Stimulated activated CD8-positive, alpha-beta memory T cell treated with anti-CD3 and anti-CD28 coated beads, Interleukin-4, amount 100 ng/mL, for 24 hours (primary cell): ENCODE measurements around the gene CWF19L1.

Experiments used
- DNase-seq: peaks from one replicate; pipeline ENCODE4 v3.0.0-alpha.2; 2020; ENCODE audit warnings: low read depth

CWF19L1 gene

DNA sequence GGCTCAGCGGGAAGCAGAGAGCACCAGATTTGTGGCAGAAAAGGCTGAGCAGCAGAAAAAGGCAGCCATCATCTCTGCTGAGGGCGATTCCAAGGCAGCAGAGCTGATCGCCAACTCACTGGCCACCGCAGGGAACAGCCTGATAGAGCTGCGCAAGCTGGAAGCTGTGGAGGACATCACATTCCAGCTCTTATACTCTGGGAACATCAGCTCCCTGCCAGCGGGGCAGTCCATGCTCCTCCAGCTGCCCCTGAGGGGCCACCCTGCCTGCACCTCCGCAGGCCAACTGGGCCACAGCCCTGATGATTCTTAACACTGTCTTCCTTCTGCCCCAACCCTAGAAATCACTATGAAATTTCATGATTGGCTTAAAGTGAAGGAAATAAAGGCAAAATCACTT is 18.6 kb downstream of the CWF19L1 start:
- no peak for DNase-seq

DNA sequence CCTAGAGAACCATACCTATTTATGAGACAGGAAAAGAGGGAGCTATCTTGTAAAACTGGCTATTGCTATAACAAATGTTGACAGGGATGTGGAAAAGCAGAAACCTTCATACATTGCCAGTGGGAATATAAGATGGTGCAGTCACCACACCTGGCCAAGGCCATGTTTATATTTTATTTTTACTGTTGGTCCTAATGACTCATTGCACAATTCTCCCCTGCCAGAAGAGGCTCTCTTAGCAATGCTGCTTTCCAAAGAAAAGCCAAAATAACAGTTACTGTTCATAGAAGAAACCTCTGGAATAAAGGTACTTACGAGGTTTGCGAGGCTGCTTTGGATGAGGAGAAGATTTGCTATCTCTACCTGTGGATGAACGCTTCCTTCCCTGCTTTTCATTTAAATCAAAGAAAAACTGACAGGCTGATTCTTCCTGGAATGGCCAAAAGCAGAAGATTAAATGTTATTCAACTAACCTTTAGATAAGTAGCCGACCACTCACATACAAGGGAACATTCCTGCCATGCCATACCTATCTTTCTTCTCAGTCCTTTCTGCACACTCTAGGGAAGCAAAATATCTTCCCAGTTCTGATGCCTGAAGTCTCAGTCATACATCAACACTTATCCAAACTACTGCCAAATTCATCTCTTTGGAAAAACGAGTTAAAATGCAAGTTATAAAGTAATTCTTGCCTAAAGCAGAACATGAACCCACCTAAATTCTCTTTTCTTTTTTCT is 21.8 kb downstream of the CWF19L1 start:
- no peak for DNase-seq

DNA sequence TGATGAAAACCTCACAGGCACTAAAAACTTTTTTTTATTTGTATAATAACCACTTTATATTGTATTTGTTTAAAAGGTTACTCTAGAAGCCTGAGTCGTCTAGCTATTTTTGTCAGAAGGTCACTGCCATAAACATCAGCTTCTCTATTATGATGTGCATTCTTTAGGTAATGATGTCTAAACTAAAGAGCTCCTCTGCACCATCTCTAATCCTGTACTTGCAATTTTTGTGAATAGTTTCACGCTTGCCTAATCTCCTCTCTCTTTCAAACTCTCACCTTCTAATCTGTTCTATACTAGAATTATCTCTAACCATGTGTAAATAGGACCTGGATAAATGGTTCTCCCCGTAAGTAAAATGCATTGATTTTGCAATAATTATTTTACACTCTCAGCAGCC is 27.6 kb downstream of the CWF19L1 start:
- DNase-seq, result no peak

DNA sequence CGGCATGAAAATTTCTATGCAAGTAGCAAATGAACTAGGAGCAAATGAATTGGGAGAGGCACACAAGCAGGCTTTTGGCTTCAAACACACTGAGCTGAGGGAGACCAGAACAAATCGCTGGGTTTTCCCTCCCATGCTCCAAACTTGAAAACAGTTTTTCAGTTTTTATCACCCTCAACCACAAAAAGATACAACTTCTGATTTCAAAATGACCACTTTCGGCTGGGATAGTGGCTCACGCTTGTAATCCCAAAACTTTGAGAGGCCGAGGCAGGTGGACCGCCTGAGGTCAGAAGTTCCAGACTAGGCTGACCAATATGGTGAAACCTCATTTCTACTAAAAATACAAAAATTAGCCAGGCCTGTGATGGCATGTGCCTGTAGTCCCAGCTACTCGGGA is 29.0 kb downstream of the CWF19L1 start:
- no peak for DNase-seq

DNA sequence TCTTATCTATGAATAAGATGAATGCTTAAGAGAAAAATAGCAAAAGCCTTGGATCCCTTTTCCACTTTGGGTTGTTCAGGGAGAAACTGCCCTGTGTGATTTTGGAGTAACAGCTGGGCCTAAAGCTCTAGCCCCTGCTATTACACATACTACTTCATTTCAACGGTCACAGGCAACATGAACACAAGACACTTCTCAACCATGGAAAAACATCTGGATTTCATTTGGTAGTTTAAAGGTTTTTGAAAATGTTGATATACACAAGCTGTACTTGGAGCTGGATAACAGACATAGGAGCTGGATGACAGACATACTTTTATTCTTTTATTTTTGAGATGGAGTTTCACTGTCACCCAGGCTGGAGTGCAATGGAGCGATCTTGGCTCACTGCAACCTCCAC is 35.3 kb downstream of the CWF19L1 start:
- DNase-seq, result no peak

DNA sequence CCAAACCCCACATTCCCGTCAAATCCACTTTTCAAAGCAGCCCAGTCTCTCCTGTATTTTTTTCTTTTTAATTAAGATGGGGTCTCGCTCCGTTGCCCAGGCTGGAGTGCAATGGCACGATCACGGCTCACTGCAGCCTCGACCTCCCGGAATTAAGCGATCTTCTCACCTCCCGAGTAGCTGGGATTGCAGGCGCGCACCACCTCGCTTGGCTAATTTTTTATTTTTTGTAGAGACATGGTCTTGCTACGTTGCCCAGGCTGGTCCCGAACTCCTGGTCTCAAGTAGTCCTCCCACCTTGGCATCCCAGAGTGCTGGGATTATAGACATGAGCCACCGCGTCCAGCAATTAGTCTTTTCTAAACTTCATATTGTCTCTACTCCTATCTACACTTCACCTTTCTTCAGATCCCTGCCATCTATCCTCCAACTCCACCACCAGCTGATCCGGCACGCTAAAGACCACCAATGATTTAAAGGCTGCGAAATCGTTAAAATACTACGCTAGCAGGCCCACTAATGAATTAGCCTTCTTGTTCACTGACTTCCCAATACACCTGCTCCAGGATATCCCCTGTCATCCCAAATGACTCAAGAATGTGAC is 37.5 kb downstream of the CWF19L1 start:
- no peak for DNase-seq

DNA sequence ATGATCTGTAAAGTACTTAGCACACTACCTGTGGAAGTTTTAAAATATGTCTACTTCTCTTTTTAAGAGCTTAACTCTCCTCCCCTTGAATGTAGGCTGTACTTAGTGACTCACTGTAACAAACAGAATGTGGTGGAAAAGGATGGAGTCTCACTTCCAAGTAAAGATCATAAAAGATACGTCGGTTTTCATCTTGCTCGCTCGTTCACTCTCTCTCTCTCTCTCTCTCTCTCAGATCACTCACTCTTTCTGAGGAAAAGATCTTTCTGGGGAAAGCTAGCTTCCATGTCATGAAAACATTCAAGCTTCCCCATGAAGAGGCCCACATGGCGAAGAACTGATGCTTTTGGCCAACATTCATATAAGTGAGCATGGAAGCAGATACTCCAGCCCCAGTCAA is 43.6 kb downstream of the CWF19L1 start:
- DNase-seq, result no peak

DNA sequence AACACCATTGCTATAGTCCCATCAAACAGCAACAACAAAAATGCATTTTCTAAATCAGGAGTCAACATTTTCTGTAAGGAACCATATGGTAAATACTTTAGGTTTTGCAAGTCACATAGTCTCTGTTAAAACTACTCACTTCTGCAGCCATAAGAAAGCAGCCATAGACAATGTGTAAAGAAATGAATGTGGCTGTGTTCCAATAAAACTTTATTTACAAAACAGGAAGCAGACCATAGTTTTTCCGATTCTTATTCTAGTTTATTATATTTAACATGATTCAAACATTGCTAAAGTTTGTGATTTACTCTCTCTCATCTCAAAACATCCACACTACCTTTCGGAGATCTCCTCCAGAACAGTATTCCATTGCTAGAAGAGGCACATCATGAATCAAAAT is 44.9 kb downstream of the CWF19L1 start:
- DNase-seq, result no peak

DNA sequence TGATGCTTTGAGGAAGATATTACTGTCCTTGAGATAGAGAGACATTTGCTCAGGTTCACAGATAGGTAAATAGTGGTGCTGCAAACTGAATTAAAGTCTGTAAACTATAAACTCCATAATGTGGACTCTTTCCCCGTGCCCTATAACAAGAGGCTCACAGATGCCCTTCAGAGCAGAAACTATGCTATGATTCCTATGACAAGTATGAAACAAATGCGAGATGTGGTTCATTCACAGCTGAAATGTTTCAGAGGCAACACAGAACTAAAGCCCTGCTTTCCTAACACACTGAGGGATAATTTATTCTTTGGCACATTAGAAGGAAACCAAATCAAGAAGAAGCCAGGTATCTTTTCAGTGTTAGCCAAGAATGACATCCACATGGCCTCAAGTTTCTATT is 51.4 kb downstream of the CWF19L1 start:
- no peak for DNase-seq

DNA sequence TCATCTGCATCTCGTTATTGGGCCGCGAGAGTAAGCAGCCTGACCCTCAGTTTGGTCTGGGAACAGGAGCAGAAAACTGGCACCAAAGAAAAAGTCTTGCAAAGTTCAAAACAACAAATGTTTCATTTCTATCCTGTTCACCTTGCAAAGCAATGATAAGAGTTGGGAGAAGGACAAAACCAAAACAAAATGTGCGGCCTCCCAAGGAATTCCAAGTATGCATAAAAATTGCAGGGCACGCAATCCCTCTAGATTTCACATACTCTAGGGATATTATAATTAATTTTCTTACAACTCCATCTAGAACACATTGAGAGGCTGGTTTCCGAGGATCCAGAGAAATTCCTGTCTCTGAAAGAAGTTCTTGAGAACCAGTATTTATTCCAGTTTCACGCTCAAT is 58.1 kb downstream of the CWF19L1 start:
- no peak for DNase-seq

DNA sequence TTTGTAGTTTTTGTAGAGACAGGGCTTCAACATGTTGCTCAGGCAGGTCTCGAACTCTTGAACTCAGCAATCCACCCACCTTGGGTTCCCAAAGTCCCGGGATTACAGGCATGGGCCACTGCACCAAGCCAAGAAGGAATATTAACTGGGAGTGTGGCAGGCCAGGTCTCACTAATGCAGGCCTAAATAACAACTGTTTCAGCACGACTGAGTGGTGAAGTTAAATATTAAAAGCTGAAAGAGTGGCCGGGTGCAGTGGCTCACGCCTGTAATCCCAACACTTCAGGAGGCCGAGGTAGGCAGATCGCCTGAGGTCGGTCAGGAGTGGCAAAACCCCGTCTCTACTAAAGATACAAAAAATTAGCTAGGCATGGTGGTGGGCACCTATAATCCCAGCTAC is 59.2 kb downstream of the CWF19L1 start:
- no peak for DNase-seq

DNA sequence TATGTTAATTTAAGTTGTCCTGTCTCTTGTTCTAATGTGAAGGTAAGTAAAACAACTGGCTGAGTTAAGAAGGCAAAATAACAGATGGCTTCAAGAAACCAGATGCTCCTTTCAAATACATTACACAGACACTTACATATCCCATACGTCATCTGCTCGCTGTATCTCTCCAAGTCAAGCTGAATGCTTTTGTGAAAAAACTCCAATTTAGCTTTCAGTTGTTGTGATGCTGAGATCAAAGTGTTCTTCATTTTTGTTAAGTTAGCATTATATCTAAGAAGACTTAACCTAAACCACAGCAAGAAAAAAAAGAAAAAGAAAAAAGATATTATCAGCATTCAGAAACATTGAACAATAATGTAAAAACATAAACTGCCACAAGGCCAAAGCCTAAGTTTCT is 63.1 kb downstream of the CWF19L1 start:
- no peak for DNase-seq

DNA sequence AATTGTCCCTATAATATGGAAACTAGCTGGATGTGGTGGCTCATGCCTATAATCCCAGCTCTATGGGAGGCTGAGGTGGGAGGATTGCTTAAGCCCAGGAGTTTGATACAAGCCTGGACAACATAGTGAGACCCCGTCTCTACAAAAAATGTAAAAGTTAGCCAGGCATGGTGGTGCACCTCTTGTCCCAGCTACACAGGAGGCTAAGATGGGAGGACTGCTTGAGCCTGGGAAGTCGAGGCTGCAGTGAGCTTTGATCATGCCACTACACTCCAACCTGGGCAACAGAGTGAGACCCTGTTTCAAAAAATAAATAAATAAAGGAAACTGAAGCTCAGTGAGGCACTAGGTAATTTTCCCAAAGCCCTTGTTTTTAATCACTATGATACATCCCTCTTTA is 65.9 kb downstream of the CWF19L1 start:
- no peak for DNase-seq

DNA sequence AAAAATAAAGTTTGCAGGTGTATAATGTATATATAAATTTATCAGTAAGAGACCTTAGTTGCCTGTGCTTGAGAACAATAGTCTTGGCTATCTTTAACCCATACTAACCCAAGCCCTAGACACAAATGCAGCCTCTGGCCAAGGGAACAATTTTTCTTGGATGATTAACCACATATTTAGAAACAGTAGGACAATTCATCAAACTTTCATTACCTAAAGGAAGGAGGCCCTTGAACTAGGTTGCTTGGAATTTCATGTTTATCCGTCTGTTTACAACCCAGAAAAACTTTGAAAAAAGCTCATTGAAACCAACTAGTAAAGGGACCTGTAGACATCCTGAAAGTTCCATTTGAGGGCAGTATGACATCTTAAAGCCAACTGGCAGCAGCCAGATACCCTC is 72.7 kb downstream of the CWF19L1 start:
- DNase-seq, result no peak

DNA sequence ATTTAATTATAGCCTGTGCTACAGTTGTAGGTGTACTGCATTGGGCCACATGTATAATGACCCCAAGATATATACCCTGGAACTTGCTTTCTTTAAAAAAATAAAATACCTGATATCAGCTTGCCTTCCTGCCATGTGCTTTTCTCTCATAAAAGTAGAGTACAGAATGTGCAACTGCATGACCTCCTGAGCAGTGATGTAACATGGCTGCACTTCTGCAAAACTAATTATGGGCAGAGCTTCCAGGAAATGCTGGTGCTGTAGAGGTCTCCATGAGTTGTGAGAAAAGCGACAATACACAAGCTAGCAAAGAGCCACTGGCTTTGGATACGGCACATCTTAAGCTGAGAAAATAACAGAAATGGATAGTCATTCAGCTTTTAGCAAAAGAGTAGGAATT is 75.1 kb downstream of the CWF19L1 start:
- no peak for DNase-seq

DNA sequence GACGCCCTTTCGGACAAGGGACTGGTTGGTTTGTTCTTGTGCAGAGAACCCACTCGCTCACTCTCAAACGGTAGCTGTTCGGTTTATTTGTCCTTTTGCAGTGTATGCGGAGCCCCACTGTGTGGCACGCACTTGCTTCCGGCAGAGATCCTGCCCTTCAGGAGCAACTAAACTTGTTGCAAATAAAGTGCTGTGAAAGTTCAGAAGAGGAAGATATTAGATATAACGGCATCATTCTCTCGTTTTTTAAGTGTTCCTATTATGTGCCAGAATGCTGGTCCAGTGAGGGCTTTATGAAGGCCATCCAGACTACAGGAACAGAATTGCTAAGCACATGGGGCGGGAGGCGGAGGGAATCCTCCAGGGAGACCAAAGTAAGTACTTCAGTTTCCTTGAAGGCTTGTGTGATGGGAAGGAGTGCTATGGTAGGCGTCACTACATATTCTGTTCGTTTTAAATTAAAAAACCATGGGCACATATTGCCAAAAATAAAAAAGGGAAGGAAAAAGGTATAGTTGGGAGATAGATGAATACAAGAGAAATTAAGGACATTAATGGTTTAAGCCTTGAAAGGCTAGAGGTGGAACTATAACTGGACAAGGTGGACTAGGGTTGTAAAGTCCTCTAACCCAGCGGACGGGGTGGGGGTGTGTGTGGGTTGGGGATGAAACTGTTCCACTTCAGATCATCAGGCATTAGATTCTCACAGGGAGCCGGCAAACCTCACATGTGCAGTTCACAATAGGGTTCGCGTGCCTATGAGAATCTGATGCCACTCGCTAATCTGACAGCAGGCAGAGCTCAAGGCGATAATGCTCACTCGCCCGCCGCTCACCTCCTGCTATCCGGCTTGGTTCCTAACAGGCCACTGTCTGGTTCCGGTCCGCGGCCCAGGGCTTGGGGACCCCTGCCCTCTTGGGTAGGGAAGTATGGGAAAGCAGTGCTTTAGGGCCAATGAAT is 80.9 kb downstream of the CWF19L1 start:
- DNase-seq, result peak; percentile 0

DNA sequence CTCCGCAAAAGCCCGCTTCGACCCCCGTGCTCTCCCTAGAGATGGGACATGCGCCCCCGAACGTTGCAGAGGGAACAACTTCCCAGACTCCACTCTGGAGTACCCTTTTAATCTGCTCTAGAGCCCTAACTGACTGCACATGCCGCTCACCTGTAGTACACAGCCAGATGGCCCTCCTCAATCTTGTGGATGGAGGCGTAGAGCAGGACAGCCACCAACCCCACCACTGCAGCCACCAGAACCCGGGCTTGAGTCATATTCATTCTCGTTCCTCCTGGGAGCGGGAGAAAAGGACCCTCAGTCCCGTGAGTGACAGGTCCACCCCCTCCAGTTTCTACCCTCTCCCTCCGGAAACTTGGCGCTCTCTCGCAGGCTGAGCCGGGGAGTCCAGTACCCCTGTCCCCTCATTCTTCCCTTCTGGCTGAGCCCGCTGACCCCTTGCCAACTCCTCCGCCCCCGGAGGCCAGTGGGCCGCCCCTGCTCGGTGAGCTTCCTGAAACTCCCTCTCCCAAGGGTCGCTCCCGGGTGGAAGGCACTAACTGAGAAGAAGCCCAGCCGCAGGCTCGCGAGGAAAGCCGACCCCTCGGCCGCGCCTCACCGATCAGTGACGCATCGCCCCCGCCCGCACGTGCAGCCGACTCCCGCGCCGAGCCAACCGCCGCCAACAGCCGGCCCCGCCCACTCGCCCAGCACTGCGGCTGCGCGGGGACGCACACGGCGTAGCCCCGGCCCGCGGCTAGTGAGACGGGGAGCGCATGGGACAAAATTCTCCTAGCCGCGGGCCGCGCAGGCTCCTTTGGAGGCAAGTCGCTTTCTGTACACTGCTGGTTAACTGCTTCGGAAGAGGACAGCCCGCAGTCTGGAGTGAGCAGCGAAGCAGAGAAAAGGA is 81.8 kb downstream of the CWF19L1 start, which contains the start of gene ERLIN1:
TSS of gene ERLIN1 (minus strand) at position 666 of the 889 bp plus-strand sequence. CDS start at position 263, 403 bp downstream.
- DNase-seq, result peak; percentile 92

DNA sequence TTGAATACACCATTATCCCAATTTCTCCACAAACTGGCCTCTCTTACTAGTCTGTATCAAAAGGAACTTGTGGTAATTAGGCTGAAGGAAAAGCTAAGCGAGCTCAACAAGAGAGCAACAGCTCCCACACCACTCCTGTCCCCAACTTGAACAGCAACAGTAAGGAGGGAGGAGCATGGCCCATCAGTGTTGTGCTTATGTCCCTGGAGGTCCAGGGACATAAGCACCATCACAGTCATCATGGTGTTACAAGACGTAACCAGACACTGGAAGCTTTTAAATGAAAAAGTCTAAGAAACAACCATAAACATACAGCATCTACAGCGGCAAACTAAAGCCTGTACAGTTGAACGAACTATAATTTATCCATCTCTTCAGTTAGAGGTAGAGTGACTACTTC is 82.6 kb downstream of the CWF19L1 start:
- no peak for DNase-seq

DNA sequence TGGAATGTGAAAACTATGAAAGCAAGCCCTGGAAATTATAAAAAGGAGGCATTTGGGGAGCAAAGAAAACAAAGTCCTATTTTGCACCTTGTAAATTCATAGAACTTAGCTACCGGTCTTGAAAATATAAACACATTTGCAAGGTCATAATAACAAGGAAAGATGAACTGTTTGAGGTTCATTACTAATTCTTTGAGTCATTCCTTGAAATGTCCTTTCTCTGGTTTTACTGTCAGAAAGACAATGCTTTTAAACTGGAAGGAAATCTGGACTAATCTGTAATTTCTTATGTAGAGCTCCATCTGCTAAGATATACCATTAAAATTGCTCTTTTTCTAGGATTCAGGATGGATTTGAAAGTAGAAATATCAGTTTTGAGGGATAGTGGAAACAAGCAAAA is 83.0 kb downstream of the CWF19L1 start:
- DNase-seq, result no peak

DNA sequence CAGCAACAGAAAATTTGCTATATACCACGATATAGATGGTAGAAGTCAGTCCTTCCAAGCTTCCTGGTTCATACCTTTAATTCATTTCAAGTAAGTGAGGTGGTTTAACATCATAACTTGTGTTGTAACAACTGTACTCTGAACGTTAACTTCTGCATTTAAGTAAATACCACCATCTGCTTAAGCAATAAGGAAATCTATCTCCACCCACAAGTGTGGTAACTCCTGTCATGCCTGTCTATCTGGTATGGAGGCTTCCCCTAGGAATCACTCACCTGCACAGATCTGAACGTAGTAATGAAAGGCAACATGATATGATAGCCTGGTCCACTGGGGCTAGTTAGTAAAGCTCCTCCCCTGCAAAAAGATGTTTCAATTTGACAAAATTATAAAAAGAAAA is 84.0 kb downstream of the CWF19L1 start:
- DNase-seq, result no peak

DNA sequence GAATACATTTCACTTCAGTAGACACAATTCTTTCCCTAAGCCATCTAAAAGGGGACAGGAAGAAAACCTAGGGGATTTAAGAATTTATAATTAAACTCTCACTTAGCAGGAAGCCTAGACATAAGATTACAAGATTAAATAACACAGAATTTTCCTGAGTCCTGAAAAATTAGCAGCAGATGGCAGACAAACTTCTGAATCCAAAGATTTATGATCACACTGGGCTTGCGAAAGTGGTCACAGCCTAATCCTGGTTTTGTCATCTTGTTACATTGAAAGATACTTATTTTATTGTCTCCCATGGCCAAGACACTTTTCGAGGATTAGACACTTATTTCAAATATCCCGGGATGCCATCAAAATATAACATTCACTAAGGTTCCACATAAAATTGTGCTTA is 84.5 kb downstream of the CWF19L1 start:
- DNase-seq, result no peak
